Measurements from ENCODE around the gene MSH5. TPM values are rescaled to one million over a fixed set of nuclear protein-coding genes. Genes with fewer than 3 reads are reported as not detected.

The MSH5 gene
- total and polyA plus RNA-seq, 2 of the 13 experiments (the other 11 are each of a cell fraction or from before 2014, with no cell fraction given) = 10.2 to 38.7 TPM

DNA sequence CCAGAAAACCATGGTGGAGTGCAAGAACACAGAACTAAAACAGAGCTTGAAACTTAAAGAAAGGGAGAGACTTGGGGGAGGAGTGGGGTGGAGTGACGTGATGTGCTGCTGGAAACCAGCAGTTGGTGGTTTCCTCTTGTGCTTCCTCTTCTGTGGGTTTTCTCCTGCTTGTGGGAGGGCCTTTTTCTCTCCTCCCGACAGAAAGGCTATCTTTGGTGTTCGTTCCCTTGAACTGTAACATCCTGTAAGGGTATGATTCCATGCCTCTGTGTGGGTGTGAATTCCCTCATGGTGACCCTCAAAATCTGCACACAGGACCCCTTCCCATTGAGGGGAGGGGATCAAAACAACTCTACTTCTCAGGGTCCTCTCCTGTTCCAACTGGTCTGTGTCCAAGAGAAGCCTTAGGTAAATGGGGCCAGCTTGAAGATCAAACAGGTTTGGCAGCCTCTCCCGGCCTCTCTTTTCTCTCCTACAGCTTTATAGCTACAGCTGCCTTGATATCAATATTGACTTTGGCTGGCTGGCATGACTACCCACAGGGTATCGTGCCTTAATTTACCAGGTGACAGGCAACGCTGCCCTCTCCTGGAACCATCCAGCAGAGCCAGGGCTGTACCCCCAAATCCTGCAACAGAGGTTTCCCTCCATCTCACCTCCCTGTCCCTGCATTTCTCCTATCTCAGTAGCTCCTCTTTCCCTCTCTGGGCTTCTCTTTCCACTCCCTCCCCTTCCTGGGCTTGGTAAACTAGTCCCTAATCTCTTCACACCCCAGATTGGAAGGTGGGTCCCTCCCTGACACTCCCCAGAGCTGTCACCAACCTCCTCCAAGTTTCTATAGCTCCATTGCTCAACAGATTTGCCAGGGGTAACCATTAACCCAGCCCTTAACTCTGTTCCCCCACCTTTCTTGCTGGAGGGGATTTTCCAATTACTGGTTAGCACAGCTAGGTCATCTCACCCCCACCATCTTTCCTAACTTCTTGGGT, 1.5 kb upstream of the MSH5 start (continued):
- TF ChIP-seq, protein P1, sequence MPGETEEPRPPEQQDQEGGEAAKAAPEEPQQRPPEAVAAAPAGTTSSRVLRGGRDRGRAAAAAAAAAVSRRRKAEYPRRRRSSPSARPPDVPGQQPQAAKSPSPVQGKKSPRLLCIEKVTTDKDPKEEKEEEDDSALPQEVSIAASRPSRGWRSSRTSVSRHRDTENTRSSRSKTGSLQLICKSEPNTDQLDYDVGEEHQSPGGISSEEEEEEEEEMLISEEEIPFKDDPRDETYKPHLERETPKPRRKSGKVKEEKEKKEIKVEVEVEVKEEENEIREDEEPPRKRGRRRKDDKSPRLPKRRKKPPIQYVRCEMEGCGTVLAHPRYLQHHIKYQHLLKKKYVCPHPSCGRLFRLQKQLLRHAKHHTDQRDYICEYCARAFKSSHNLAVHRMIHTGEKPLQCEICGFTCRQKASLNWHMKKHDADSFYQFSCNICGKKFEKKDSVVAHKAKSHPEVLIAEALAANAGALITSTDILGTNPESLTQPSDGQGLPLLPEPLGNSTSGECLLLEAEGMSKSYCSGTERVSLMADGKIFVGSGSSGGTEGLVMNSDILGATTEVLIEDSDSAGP (CRISPR knock-in tag; IDR thresholded peaks at IDR 0.05; ENCODE audit: borderline replicate concordance) = peak; percentile 59
- TF ChIP-seq ZNF24 (IDR thresholded peaks at IDR 0.05) = no peak
- TF ChIP-seq ZNF792 (CRISPR knock-in tag; IDR thresholded peaks at IDR 0.05) = peak; percentile 57
- peak; percentile 78 for TF ChIP-seq ZNF772 (CRISPR knock-in tag; IDR thresholded peaks at IDR 0.05)
- TF ChIP-seq TSC22D2 (CRISPR knock-in tag; IDR thresholded peaks at IDR 0.05; ENCODE audit: borderline replicate concordance) = 0 out of 2 replicates have a peak, but pooled peaks have one; percentile 77
- no peak for TF ChIP-seq TAF15 (IDR thresholded peaks at IDR 0.05; ENCODE audit: low read depth, low read length, poor library complexity, severe bottlenecking)
- TF ChIP-seq ELF3 (CRISPR knock-in tag; IDR thresholded peaks at IDR 0.05) = peak; percentile 85
- 0 out of 2 replicates have a peak, but pooled peaks have one; percentile 47 for TF ChIP-seq KLF11 (CRISPR knock-in tag; IDR thresholded peaks at IDR 0.05)
- TF ChIP-seq DRAP1 (CRISPR knock-in tag; IDR thresholded peaks at IDR 0.05) = peak; percentile 86
- TF ChIP-seq ZNF414 (CRISPR knock-in tag; IDR thresholded peaks at IDR 0.05) = peak; percentile 59; the same call in 1 of the 2 replicates
- TF ChIP-seq NFKBIZ (CRISPR knock-in tag; IDR thresholded peaks at IDR 0.05) = peak; percentile 61; the same call in 1 of the 2 replicates
- peak; percentile 83 for TF ChIP-seq SKIL (CRISPR knock-in tag; IDR thresholded peaks at IDR 0.05; ENCODE audit: borderline replicate concordance)
- TF ChIP-seq, protein P2, sequence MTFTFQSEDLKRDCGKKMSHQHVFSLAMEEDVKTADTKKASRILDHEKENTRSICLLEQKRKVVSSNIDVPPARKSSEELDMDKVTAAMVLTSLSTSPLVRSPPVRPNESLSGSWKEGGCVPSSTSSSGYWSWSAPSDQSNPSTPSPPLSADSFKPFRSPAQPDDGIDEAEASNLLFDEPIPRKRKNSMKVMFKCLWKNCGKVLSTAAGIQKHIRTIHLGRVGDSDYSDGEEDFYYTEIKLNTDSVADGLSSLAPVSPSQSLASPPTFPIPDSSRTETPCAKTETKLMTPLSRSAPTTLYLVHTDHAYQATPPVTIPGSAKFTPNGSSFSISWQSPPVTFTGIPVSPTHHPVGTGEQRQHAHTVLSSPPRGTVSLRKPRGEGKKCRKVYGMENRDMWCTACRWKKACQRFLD (CRISPR knock-in tag; IDR thresholded peaks at IDR 0.05; ENCODE audit: borderline replicate concordance) = 0 out of 2 replicates have a peak, but pooled peaks have one; percentile 23
- no peak for TF ChIP-seq ZBTB8A (CRISPR knock-in tag; IDR thresholded peaks at IDR 0.05; ENCODE audit: borderline replicate concordance, low read depth)
- no peak for TF ChIP-seq RBAK (CRISPR knock-in tag; IDR thresholded peaks at IDR 0.05)
- TF ChIP-seq ZNF670 (CRISPR knock-in tag; IDR thresholded peaks at IDR 0.05; ENCODE audit: borderline replicate concordance) = no peak
- peak; percentile 66; the same call in 1 of the 2 replicates for TF ChIP-seq MTA1 (CRISPR knock-in tag; IDR thresholded peaks at IDR 0.05; ENCODE audit: borderline replicate concordance)
- 0 out of 2 replicates have a peak, but pooled peaks have one; percentile 45 for TF ChIP-seq FOXO4 (CRISPR knock-in tag; conservative IDR thresholded peaks at IDR 0.05)

Measured in HepG2 (cell line).